A673 (cell line): Measurements from ENCODE around the gene BTF3. TPM values are rescaled to one million over a fixed set of nuclear protein-coding genes. Genes with fewer than 3 reads are reported as not detected.

Experiments
- BruUV-seq: library from RNA; stranded (reverse); fragments of 400-500 nt; replicated peaks from 2 replicates; lab custom pipeline; 2021; lab: Mats Ljungman, UMichigan
- CTCF ChIA-PET: fragments of 300-600 bp; sonication (Branson Sonifier 250); formaldehyde crosslinking; loops from one replicate; lab custom pipeline; 2022; ENCODE audit warnings: antibody characterized with exemption; lab: Charles Lee
- POLR2A ChIA-PET: fragments of 300-600 bp; sonication (Branson Sonifier 250); formaldehyde crosslinking; loops from one replicate; lab custom pipeline; 2022; ENCODE audit warnings: antibody characterized with exemption; ENCODE audit not compliant: low non-redundant PET; lab: Charles Lee
- DNase-seq: peaks from one replicate; pipeline ENCODE4 v3.0.0-alpha.2; 2015; ENCODE audit warnings: low spot score
- H3K27ac ChIP-seq: fragments of 200-600 bp; sonication (generic); 2 replicates; pipeline ENCODE4 v1.5.1; 2016; ENCODE audit warnings: mixed run types, low read depth, mild to moderate bottlenecking, mixed read lengths, antibody characterized with exemption, low read length; ENCODE audit not compliant: poor library complexity, severe bottlenecking
- H3K27me3 ChIP-seq: fragments of 200-600 bp; sonication (generic); replicated peaks from 2 replicates; pipeline ENCODE4 v1.6.1; 2017; ENCODE audit warnings: mixed run types, low read depth, mild to moderate bottlenecking, mixed read lengths, antibody characterized with exemption, low read length; ENCODE audit not compliant: insufficient read depth, poor library complexity
- H3K36me3 ChIP-seq: fragments of 200-600 bp; sonication (generic); 2 replicates; pipeline ENCODE4 v1.6.1; 2016; ENCODE audit warnings: mixed run types, mild to moderate bottlenecking, mixed read lengths, antibody characterized with exemption, low read length; ENCODE audit not compliant: insufficient read depth, poor library complexity, severe bottlenecking
- H3K4me1 ChIP-seq: fragments of 200-600 bp; sonication (generic); 2 replicates; pipeline ENCODE4 v1.6.1; 2017; ENCODE audit warnings: mixed run types, mild to moderate bottlenecking, mixed read lengths, antibody characterized with exemption, low read length; ENCODE audit not compliant: insufficient read depth, poor library complexity, severe bottlenecking
- H3K4me3 ChIP-seq: fragments of 200-600 bp; sonication (generic); 2 replicates; pipeline ENCODE4 v1.5.1; 2016; ENCODE audit warnings: low read depth, mixed run types, mild to moderate bottlenecking, mixed read lengths, low read length; ENCODE audit not compliant: poor library complexity, severe bottlenecking
- H3K9me3 ChIP-seq: fragments of 200-600 bp; sonication (generic); 2 replicates; pipeline ENCODE4 v1.6.1; 2016; ENCODE audit warnings: mixed run types, low read depth, mild to moderate bottlenecking, mixed read lengths, antibody characterized with exemption, low read length; ENCODE audit not compliant: poor library complexity, severe bottlenecking
- CTCF ChIP-seq: fragments of 300-800, 200-600 bp; sonication (generic); conservative IDR thresholded peaks from 2 replicates; pipeline ENCODE4 v1.5.1; 2017; ENCODE audit warnings: low read depth, mild to moderate bottlenecking, antibody characterized with exemption, low read length, moderate library complexity, mixed read lengths
- EZH2 ChIP-seq: fragments of 200-600 bp; sonication (generic); IDR thresholded peaks from 2 replicates; pipeline ENCODE4 v1.6.1; 2017; ENCODE audit warnings: borderline replicate concordance, low read depth, mild to moderate bottlenecking, mixed read lengths, antibody characterized with exemption, low read length; ENCODE audit not compliant: poor library complexity, severe bottlenecking
- intact Hi-C: fragments of 100-400 bp; cut with micrococcal nuclease; formaldehyde crosslinking; loops from one replicate; pipeline ENCODE4 v1.10.0; 2022; ENCODE audit not compliant: unreplicated experiment
- total RNA-seq: library from RNA; stranded (reverse); gene quantifications from 2 replicates; pipeline ENCODE4 v1.2.3, GENCODE V29; 2021

The BTF3 gene
- total RNA-seq, 1 experiment from 2014 or later = 729 TPM

- ChIA-PET POLR2A (no interaction called here), CTCF (interaction anchor here (2.2 kb wide), 1 partner anchor 234 kb away, joined by 11 read pairs; no protein-coding TSS in a partner anchor)
- DNase-seq = no peak
- Histone ChIP-seq H3K27me3 (peaks cover 69% of the 10 kb centered on the region), H3K9me3 (no peaks in the 10 kb centered on the region), H3K4me3 (no peak overlapping the region), H3K36me3 (no peaks in the 10 kb centered on the region), H3K4me1 (peaks cover 15% of the 10 kb centered on the region), H3K27ac (no peak overlapping the region)
- no TSS peak for BruUV-seq
- TF ChIP-seq EZH2 (no peak), CTCF (no peak)
- intact Hi-C loops = loop anchor here (5.0 kb wide), 2 partner anchors 233 to 528 kb away; no protein-coding TSS in a partner anchor
Observed at GRCh38 chr5:73450137-73450536, 48.1 kb upstream of the BTF3 start.

DNA sequence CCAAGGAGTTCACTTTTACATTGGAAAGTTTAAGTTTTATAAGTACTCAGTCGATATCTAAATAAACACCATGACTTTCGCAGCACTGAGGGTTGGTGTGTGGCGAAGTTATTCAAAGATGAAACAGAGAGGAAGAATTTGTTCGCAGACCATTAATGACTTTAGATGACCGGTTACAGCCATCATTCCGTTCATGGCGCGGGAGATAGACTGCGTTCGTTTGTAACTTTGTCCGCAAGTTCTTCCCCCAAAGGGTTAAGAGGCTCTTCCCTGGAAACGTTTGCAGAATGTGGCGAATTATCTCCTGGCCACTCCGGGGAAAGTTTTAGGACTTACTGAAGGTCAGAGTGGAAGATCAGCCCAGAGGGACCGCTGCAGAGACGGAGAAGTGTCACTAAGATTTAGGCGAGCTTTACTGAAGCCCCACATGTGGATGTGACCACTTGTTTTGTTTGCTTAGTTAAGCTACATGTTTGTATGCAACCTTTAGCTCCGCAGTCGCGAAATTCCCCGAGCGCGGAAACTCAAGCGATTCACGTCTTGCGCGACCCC is 47.5 kb upstream of the BTF3 start:
- DNase-seq = peak; percentile 8
- intact Hi-C loops = loop anchor here (5.0 kb wide), 2 partner anchors 233 to 528 kb away; no protein-coding TSS in a partner anchor
- Histone ChIP-seq H3K27me3 (peaks cover 63% of the 10 kb centered on the region), H3K27ac (no peak overlapping the region), H3K9me3 (no peaks in the 10 kb centered on the region), H3K4me3 (peak overlapping the region; percentile 38), H3K4me1 (peaks cover 15% of the 10 kb centered on the region), H3K36me3 (no peaks in the 10 kb centered on the region)
- ChIA-PET POLR2A (no interaction called here), CTCF (interaction anchor here (1.0 to 2.2 kb wide), 2 partner anchors 48 to 234 kb away, joined by 3 to 11 read pairs; partner anchors contain the start of gene BTF3)
- TF ChIP-seq EZH2 = no peak
- TF ChIP-seq CTCF = no peak
- BruUV-seq = no TSS peak

DNA sequence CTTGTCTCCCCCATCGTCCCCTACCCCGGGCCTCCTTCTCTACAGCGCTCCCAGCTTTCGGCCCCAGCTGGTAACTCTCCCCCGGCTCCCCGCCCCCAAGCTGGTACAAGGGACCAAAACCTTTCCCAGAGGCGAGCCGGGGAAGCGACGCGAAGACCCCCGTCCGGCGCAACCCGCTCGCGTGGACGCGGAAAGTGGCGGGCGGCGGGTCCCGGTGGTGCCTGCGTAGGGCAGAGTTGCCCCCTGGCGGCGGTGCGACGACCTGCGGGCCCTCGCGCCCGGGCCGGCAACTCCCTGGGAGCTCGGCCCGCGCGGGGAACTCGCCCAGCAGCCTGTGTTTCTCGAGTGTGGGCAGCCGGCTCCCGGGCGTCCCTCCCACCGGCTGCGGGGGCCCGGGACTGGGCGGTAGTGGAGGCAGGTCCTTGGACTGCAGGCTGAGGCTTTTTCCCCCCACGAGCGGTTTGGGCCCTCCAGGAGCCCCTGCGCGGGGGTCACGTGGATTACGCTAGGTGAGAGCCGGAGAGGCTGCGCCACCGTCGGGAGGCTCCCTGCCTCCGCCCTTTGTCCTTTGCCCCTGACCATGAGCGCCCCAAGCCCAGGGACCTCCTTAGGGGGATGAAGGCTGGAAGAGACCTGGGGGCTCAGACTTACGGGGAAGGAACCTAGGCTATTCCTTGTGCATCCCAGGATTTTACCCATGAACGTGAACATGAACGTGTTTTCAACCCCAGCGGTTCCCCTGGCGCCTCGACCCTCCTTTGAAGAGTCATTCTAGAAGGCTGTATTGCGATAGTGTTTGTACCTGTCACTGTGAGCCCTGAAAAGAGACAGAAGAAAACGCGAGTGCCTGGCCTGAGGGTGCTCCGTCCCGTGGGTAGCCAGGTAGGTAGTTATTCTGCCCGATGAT is 46.8 kb upstream of the BTF3 start:
- BruUV-seq = no TSS peak
- Histone ChIP-seq H3K27me3 (peaks cover 55% of the 10 kb centered on the region), H3K4me3 (peak overlapping the region; percentile 38), H3K4me1 (peaks cover 15% of the 10 kb centered on the region), H3K27ac (no peak overlapping the region), H3K9me3 (no peaks in the 10 kb centered on the region), H3K36me3 (no peaks in the 10 kb centered on the region)
- no peak for TF ChIP-seq EZH2
- TF ChIP-seq CTCF = peak; percentile 74
- DNase-seq = peak; percentile 71
- intact Hi-C loops = loop anchor here (2.0 to 5.0 kb wide), 3 partner anchors 234 to 529 kb away; no protein-coding TSS in a partner anchor
- CTCF ChIA-PET = interaction anchor here (1.0 to 2.2 kb wide), 2 partner anchors 48 to 235 kb away, joined by 3 to 11 read pairs; partner anchors contain the start of gene BTF3
- POLR2A ChIA-PET = no interaction called here
